ENCODE results near the gene DRC3.

The DRC3 gene

GRCh38 chr17:17998934-17999333, 26.3 kb downstream of the DRC3 start:
- DNase-seq = no peak

- no peak for DNase-seq
Observed at GRCh38 chr17:17999364-18000029, 26.8 kb downstream of the DRC3 start.

- DNase-seq = no peak
Observed at GRCh38 chr17:18000030-18000408, 27.4 kb downstream of the DRC3 start.

- DNase-seq = no peak
Observed at GRCh38 chr17:18002171-18002570, 29.5 kb downstream of the DRC3 start.

- DNase-seq = no peak
Observed at GRCh38 chr17:18004345-18004744, 31.7 kb downstream of the DRC3 start.

GRCh38 chr17:18004884-18005305, 32.2 kb downstream of the DRC3 start:
- no peak for DNase-seq

- DNase-seq = no peak
Observed at GRCh38 chr17:18005496-18005895, 32.8 kb downstream of the DRC3 start.

- DNase-seq = no peak
Observed at GRCh38 chr17:18006495-18007239, 34.0 kb downstream of the DRC3 start.

- no peak for DNase-seq
Observed at GRCh38 chr17:18008496-18009268, 36.0 kb downstream of the DRC3 start.

GRCh38 chr17:18009609-18010420, 37.2 kb downstream of the DRC3 start:
- no peak for DNase-seq

- no peak for DNase-seq
Observed at GRCh38 chr17:18011286-18011685, 38.6 kb downstream of the DRC3 start.

- no peak for DNase-seq
Observed at GRCh38 chr17:18014006-18014405, 41.3 kb downstream of the DRC3 start.

- no peak for DNase-seq
Observed at GRCh38 chr17:18015593-18015992, 42.9 kb downstream of the DRC3 start.

GRCh38 chr17:18016426-18016825, 43.8 kb downstream of the DRC3 start:
- no peak for DNase-seq

- no peak for DNase-seq
Observed at GRCh38 chr17:18017958-18018357, 45.3 kb downstream of the DRC3 start.

GRCh38 chr17:18018411-18018921, 45.8 kb downstream of the DRC3 start:
- DNase-seq = no peak

GRCh38 chr17:18019838-18020154, 47.1 kb downstream of the DRC3 start:
- DNase-seq = no peak

GRCh38 chr17:18020971-18021370, 48.3 kb downstream of the DRC3 start:
- DNase-seq = no peak

GRCh38 chr17:18021372-18021771, 48.7 kb downstream of the DRC3 start:
- no peak for DNase-seq

GRCh38 chr17:18025241-18025944, 52.7 kb downstream of the DRC3 start:
- peak; percentile 37 for DNase-seq

GRCh38 chr17:18025945-18026776, 53.5 kb downstream of the DRC3 start:
- DNase-seq = no peak
